Osteoblast (primary cell): ENCODE results near the gene KRT13. TPM values are rescaled to one million over a fixed set of nuclear protein-coding genes. Genes with fewer than 3 reads are reported as not detected.

ENCODE experiments used
- DNase-seq: peaks from one replicate; pipeline ENCODE4 v3.0.0; 2011; ENCODE audit warnings: low spot score, mixed read lengths; ENCODE audit not compliant: insufficient read length; ENCODE audit errors: missing footprints
- H2AFZ ChIP-seq: 2 replicates; pipeline ENCODE4 v1.6.0; 2011; ENCODE audit warnings: mild to moderate bottlenecking, low read length
- H3K27ac ChIP-seq: 2 replicates; pipeline ENCODE4 v1.5.1; 2011; ENCODE audit warnings: mild to moderate bottlenecking, low read depth, low read length, moderate library complexity
- H3K27me3 ChIP-seq: 2 replicates; pipeline ENCODE4 v1.6.0; 2012; ENCODE audit warnings: mild to moderate bottlenecking, control low read depth, inconsistent platforms, low read length, moderate library complexity; ENCODE audit not compliant: insufficient read depth
- H3K36me3 ChIP-seq: 2 replicates; pipeline ENCODE4 v1.5.1; 2011; ENCODE audit warnings: mild to moderate bottlenecking, low read length, control low read depth, moderate library complexity; ENCODE audit not compliant: insufficient read depth
- H3K4me1 ChIP-seq: 2 replicates; pipeline ENCODE4 v1.5.1; 2011; ENCODE audit warnings: mild to moderate bottlenecking, low read length, control low read depth, moderate library complexity; ENCODE audit not compliant: insufficient read depth
- H3K4me2 ChIP-seq: 2 replicates; pipeline ENCODE4 v1.6.0; 2011; ENCODE audit warnings: mild to moderate bottlenecking, low read length; ENCODE audit not compliant: insufficient read depth
- H3K4me3 ChIP-seq: fragments of 200-600 bp; sonication (generic); 3 replicates; pipeline ENCODE4 v1.5.1; 2012; ENCODE audit warnings: mild to moderate bottlenecking, low read length, inconsistent platforms; ENCODE audit not compliant: insufficient read depth
- H3K79me2 ChIP-seq: 2 replicates; pipeline ENCODE4 v1.6.0; 2012; ENCODE audit warnings: mild to moderate bottlenecking, low read length, control low read depth, inconsistent platforms; ENCODE audit not compliant: insufficient read depth
- H3K9me3 ChIP-seq: 2 replicates; pipeline ENCODE4 v1.5.1; 2011; ENCODE audit warnings: low read depth, low read length, control low read depth
- H4K20me1 ChIP-seq: 2 replicates; pipeline ENCODE4 v1.6.0; 2012; ENCODE audit warnings: mild to moderate bottlenecking, low read length, control low read depth; ENCODE audit not compliant: insufficient read depth
- CTCF ChIP-seq: IDR thresholded peaks from 2 replicates; pipeline ENCODE4 v1.5.1; 2011; ENCODE audit warnings: mild to moderate bottlenecking, low read depth, low read length, moderate library complexity; ENCODE audit errors: extremely low read depth
- total RNA-seq: library from RNA; depleted of rRNA; stranded (reverse); fragments of >200 nt; gene quantifications from 2 replicates; pipeline ENCODE4 v1.2.3, GENCODE V29; 2012

Gene KRT13
- total RNA-seq, 1 donor: not detected

GRCh38 chr17:41535764-41536481 is 30.5 kb upstream of the KRT13 start:
- no peaks in the 10 kb centered on the region for H3K9me3 ChIP-seq
- H3K4me3 ChIP-seq: no peak overlapping the region
- peak; percentile 31 for DNase-seq
- no peak for TF ChIP-seq CTCF
- H3K27ac ChIP-seq: no peak overlapping the region
- H3K4me1 ChIP-seq: peaks cover 22% of the 10 kb centered on the region
- no peak overlapping the region for H3K4me2 ChIP-seq
- no peaks in the 10 kb centered on the region for H4K20me1 ChIP-seq
- no peak overlapping the region for H2AFZ ChIP-seq
- no peaks in the 10 kb centered on the region for H3K79me2 ChIP-seq
- H3K27me3 ChIP-seq: no peaks in the 10 kb centered on the region
- H3K36me3 ChIP-seq: no peaks in the 10 kb centered on the region

GRCh38 chr17:41534899-41535546 is 29.6 kb upstream of the KRT13 start:
- H3K36me3 ChIP-seq: no peaks in the 10 kb centered on the region
- H3K4me1 ChIP-seq: peaks cover 31% of the 10 kb centered on the region
- no peak overlapping the region for H3K27ac ChIP-seq
- H3K9me3 ChIP-seq: no peaks in the 10 kb centered on the region
- no peak for TF ChIP-seq CTCF
- H3K27me3 ChIP-seq: no peaks in the 10 kb centered on the region
- no peaks in the 10 kb centered on the region for H3K79me2 ChIP-seq
- no peaks in the 10 kb centered on the region for H4K20me1 ChIP-seq
- H3K4me2 ChIP-seq: no peak overlapping the region
- no peak overlapping the region for H3K4me3 ChIP-seq
- DNase-seq: peak; percentile 26
- H2AFZ ChIP-seq: no peak overlapping the region

- Histone ChIP-seq H3K79me2 (no peaks in the 10 kb centered on the region), H3K4me1 (peaks cover 28% of the 10 kb centered on the region), H3K9me3 (no peaks in the 10 kb centered on the region), H3K36me3 (no peaks in the 10 kb centered on the region), H3K4me2 (no peak overlapping the region), H3K27me3 (no peaks in the 10 kb centered on the region), H4K20me1 (no peaks in the 10 kb centered on the region), H2AFZ (no peak overlapping the region), H3K27ac (no peak overlapping the region), H3K4me3 (no peak overlapping the region)
- TF ChIP-seq CTCF: no peak
- no peak for DNase-seq
Measured at GRCh38 chr17:41533613-41534012, 28.2 kb upstream of the KRT13 start.

GRCh38 chr17:41532947-41533570 is 27.6 kb upstream of the KRT13 start:
- no peak overlapping the region for H2AFZ ChIP-seq
- H3K4me3 ChIP-seq: no peak overlapping the region
- TF ChIP-seq CTCF: no peak

More at GRCh38 chr17:41532947-41533570, 27.6 kb upstream of the KRT13 start:
- H3K27ac ChIP-seq: no peak overlapping the region
- H3K9me3 ChIP-seq: no peaks in the 10 kb centered on the region
- DNase-seq: no peak
- H3K27me3 ChIP-seq: no peaks in the 10 kb centered on the region
- no peaks in the 10 kb centered on the region for H4K20me1 ChIP-seq
- H3K36me3 ChIP-seq: no peaks in the 10 kb centered on the region
- H3K4me2 ChIP-seq: no peak overlapping the region
- H3K4me1 ChIP-seq: peaks cover 24% of the 10 kb centered on the region
- H3K79me2 ChIP-seq: no peaks in the 10 kb centered on the region
